ENCODE measurements around the gene MRPL10. TPM values are rescaled to one million over a fixed set of nuclear protein-coding genes. Genes with fewer than 3 reads are reported as not detected.

Gene MRPL10
- total RNA-seq, 1 donor from 2014 or later = 59.7 TPM

DNA sequence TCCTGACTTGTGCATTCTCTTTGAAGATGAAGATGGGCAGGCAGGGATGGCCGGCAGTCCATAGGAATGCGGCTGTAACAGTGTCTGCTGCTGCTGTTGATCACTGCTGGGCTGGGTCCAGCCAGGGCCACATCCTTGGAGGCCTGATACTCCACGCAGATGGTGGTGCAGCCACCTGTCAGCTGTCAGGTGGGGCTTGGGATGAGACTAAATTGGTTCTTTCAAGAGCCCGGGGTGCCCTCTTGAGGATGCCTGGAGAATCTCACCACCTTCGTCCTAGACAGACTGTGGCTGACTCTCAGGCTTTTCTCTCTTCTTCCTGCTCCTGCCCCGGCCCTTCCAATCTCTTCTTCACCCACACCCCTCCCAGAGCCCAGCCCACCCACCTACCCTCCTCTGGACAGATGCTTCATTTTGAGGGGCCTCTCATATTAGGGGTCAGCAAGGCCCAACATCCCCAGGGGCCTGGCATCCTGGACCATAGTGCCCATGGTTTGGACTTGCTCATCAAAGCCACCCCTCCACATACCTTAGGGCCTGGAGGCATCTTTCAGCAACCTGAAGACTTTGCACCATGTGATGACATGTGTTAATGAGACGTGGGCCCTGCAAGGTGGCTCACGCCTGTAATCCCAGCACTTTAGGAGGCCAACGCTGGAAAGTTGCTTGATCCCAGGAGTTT, 28.9 kb downstream of the MRPL10 start:
- TF ChIP-seq, protein P1, sequence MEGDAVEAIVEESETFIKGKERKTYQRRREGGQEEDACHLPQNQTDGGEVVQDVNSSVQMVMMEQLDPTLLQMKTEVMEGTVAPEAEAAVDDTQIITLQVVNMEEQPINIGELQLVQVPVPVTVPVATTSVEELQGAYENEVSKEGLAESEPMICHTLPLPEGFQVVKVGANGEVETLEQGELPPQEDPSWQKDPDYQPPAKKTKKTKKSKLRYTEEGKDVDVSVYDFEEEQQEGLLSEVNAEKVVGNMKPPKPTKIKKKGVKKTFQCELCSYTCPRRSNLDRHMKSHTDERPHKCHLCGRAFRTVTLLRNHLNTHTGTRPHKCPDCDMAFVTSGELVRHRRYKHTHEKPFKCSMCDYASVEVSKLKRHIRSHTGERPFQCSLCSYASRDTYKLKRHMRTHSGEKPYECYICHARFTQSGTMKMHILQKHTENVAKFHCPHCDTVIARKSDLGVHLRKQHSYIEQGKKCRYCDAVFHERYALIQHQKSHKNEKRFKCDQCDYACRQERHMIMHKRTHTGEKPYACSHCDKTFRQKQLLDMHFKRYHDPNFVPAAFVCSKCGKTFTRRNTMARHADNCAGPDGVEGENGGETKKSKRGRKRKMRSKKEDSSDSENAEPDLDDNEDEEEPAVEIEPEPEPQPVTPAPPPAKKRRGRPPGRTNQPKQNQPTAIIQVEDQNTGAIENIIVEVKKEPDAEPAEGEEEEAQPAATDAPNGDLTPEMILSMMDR (IDR thresholded peaks at IDR 0.05; ENCODE audit: insufficient read depth, low read length, poor library complexity, severe bottlenecking) = peak; percentile 72
- Histone ChIP-seq H3K36me3 (ENCODE audit: control insufficient read depth, insufficient read depth, low read length) (no peaks in the 10 kb centered on the region), H3K4me3 (ENCODE audit: low read depth, low read length) (no peak overlapping the region), H3K27me3 (ENCODE audit: control insufficient read depth, insufficient read depth, low read length) (peaks cover 5% of the 10 kb centered on the region)
- DNase-seq (ENCODE audit: low read depth) = no peak

DNA sequence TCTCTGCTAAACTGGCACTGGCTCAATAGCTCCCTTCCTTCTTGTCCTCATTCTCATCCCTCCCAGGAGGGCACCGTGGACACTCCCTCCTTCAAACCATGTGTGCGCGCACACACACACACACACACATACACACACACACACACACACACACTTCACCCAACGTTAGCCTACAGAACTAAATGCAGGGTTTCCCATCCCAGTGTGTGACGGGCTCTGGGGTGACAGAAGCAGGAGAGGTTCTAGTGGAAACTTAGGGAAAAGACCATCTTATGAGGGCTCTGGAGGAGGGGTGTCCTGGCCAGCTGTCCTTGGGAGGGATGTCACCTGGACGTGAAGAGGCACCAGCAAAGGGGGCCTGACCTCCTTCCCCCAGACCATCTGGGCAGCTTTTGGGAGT, 29.4 kb downstream of the MRPL10 start:
- Histone ChIP-seq H3K36me3 (ENCODE audit: control insufficient read depth, insufficient read depth, low read length) (no peaks in the 10 kb centered on the region), H3K27me3 (ENCODE audit: control insufficient read depth, insufficient read depth, low read length) (peaks cover 5% of the 10 kb centered on the region), H3K4me3 (ENCODE audit: low read depth, low read length) (no peak overlapping the region)
- TF ChIP-seq, protein P1 (IDR thresholded peaks at IDR 0.05; ENCODE audit: insufficient read depth, low read length, poor library complexity, severe bottlenecking) = no peak
- no peak for DNase-seq (ENCODE audit: low read depth)

- H3K27me3 ChIP-seq (ENCODE audit: control insufficient read depth, insufficient read depth, low read length) = peaks cover 5% of the 10 kb centered on the region
- H3K36me3 ChIP-seq (ENCODE audit: control insufficient read depth, insufficient read depth, low read length) = no peaks in the 10 kb centered on the region
- H3K4me3 ChIP-seq (ENCODE audit: low read depth, low read length) = no peak overlapping the region
- TF ChIP-seq, protein P1 (IDR thresholded peaks at IDR 0.05; ENCODE audit: insufficient read depth, low read length, poor library complexity, severe bottlenecking) = no peak
- DNase-seq (ENCODE audit: low read depth) = no peak
Observed at GRCh38 chr17:47801176-47801765, 30.1 kb downstream of the MRPL10 start.

DNA sequence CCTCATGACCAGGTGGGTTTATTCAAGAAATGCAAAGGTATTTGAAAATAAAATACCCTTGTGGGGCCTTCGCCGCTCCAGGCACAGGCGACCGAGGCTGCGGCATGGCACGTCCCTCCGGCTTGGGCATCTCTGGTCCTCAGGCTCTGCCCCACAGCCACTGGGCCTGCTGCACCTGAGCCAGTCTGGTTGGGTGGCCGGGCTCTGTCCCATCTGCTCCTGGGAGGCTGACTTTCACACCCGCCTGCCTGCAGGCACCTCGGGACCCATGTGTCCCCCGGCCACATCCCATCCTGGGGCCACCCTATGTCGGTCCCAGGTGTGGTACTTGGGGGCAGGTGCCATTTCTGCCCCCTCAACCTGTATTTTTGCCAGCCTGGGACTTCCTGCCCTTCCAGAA, 30.7 kb downstream of the MRPL10 start:
- no peak for DNase-seq (ENCODE audit: low read depth)
- TF ChIP-seq, protein P1 (IDR thresholded peaks at IDR 0.05; ENCODE audit: insufficient read depth, low read length, poor library complexity, severe bottlenecking) = no peak
- Histone ChIP-seq H3K4me3 (ENCODE audit: low read depth, low read length) (no peak overlapping the region), H3K27me3 (ENCODE audit: control insufficient read depth, insufficient read depth, low read length) (peaks cover 5% of the 10 kb centered on the region), H3K36me3 (ENCODE audit: control insufficient read depth, insufficient read depth, low read length) (no peaks in the 10 kb centered on the region)

DNA sequence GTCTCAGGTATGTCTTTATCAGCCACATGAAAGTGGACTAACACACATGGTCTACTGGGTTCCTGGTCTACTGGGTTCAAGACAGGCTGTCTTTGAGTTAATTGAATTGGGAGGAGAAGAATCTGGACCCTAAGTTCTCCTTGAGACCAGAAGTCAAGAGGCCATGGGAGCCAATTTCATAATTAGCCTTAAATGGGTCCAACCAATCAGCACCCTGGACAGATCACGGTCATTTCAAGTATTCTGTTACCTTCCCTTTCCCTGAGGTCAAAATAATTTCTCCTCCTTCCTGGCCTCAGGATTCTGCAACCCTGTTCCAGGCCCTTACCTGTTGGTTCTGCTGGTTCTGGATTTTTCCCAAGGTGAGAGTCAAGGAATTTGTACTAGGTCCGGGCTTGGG, 33.5 kb downstream of the MRPL10 start:
- no peak for DNase-seq (ENCODE audit: low read depth)
- Histone ChIP-seq H3K27me3 (ENCODE audit: control insufficient read depth, insufficient read depth, low read length) (peaks cover 7% of the 10 kb centered on the region), H3K4me3 (ENCODE audit: low read depth, low read length) (no peak overlapping the region)

More for the DNA sequence above, 33.5 kb downstream of the MRPL10 start:
- H3K36me3 ChIP-seq (ENCODE audit: control insufficient read depth, insufficient read depth, low read length) = no peaks in the 10 kb centered on the region
- TF ChIP-seq, protein P1 (IDR thresholded peaks at IDR 0.05; ENCODE audit: insufficient read depth, low read length, poor library complexity, severe bottlenecking) = no peak
